MM.1S (cell line): ENCODE results near the gene CMC4.
A peak's percentile ranks its signal among the peaks of the same experiment; 100 is the strongest.

Experiments used
- DNase-seq: peaks from one replicate; pipeline ENCODE4 v3.0.0-alpha.2; 2015
- H2AFZ ChIP-seq: fragments of 300-600 bp; sonication (generic); 2 replicates; pipeline ENCODE4 v1.6.0; 2016; ENCODE audit warnings: antibody characterized with exemption, low read length
- H3F3A ChIP-seq: fragments of 300-600 bp; sonication (generic); 2 replicates; pipeline ENCODE4 v1.6.1; 2016; ENCODE audit warnings: mild to moderate bottlenecking, antibody characterized with exemption, low read length, moderate library complexity, mixed read lengths; ENCODE audit not compliant: insufficient read depth
- H3K27ac ChIP-seq: fragments of 300-600 bp; sonication (generic); 2 replicates; pipeline ENCODE4 v1.5.1; 2016; ENCODE audit warnings: mild to moderate bottlenecking, low read length
- H3K27me3 ChIP-seq: fragments of 300-600 bp; sonication (generic); replicated peaks from 2 replicates; pipeline ENCODE4 v1.6.0; 2016; ENCODE audit warnings: low read length; ENCODE audit not compliant: insufficient read depth
- H3K36me3 ChIP-seq: fragments of 300-600 bp; sonication (generic); replicated peaks from 2 replicates; pipeline ENCODE4 v1.6.1; 2016; ENCODE audit warnings: mild to moderate bottlenecking, low read length, mixed read lengths; ENCODE audit not compliant: insufficient read depth
- H3K4me1 ChIP-seq: fragments of 300-600 bp; sonication (generic); 2 replicates; pipeline ENCODE4 v1.6.1; 2016; ENCODE audit warnings: low read length, mixed read lengths
- H3K4me2 ChIP-seq: fragments of 300-600 bp; sonication (generic); 2 replicates; pipeline ENCODE4 v1.6.0; 2016; ENCODE audit warnings: low read depth, low read length
- H3K4me3 ChIP-seq: fragments of 300-600 bp; sonication (generic); 2 replicates; pipeline ENCODE4 v1.5.1; 2016; ENCODE audit warnings: low read length, mixed read lengths
- H3K79me2 ChIP-seq: fragments of 300-600 bp; sonication (generic); 2 replicates; pipeline ENCODE4 v1.6.1; 2016; ENCODE audit warnings: mixed run types, low read length, mixed read lengths
- H3K9ac ChIP-seq: fragments of 300-600 bp; sonication (generic); 2 replicates; pipeline ENCODE4 v1.6.1; 2016; ENCODE audit warnings: low read length, mixed read lengths
- H3K9me2 ChIP-seq: fragments of 300-600 bp; sonication (generic); replicated peaks from 2 replicates; pipeline ENCODE4 v1.6.1; 2016; ENCODE audit warnings: mild to moderate bottlenecking, low read length, mixed read lengths; ENCODE audit not compliant: insufficient read depth
- H3K9me3 ChIP-seq: fragments of 300-600 bp; sonication (generic); replicated peaks from 2 replicates; pipeline ENCODE4 v1.6.1; 2016; ENCODE audit warnings: mild to moderate bottlenecking, low read length, mixed read lengths; ENCODE audit not compliant: insufficient read depth
- H4K20me1 ChIP-seq: fragments of 300-600 bp; sonication (generic); 2 replicates; pipeline ENCODE4 v1.6.1; 2016; ENCODE audit warnings: mild to moderate bottlenecking, low read length, moderate library complexity, mixed read lengths; ENCODE audit not compliant: insufficient read depth
- CTCF ChIP-seq: fragments of 300-600 bp; sonication (generic); IDR thresholded peaks from 2 replicates; pipeline ENCODE4 v1.5.1; 2016; ENCODE audit warnings: antibody characterized with exemption, low read length, mixed read lengths
- EZH2 ChIP-seq: fragments of 300-600 bp; sonication (generic); optimal IDR thresholded peaks from 2 replicates; pipeline ENCODE3; 2017; ENCODE audit warnings: low read depth, mild to moderate bottlenecking, antibody characterized with exemption, low read length, mixed read lengths
- EZH2phosphoT487 ChIP-seq: fragments of 300-600 bp; sonication (generic); IDR thresholded peaks from 2 replicates; pipeline ENCODE4 v1.6.1; 2018; ENCODE audit warnings: antibody characterized with exemption, low read length

CMC4 gene

GRCh38 chrX:155094468-155095061 lies 23.6 kb upstream of the CMC4 start:
- Histone ChIP-seq H3K9ac (no peak overlapping the region), H3K9me3 (no peaks in the 10 kb centered on the region; the same call in 1 of the 2 replicates), H4K20me1 (no peaks in the 10 kb centered on the region), H3K79me2 (no peaks in the 10 kb centered on the region), H3K9me2 (no peaks in the 10 kb centered on the region), H2AFZ (no peak overlapping the region), H3K4me1 (no peaks in the 10 kb centered on the region), H3K4me3 (no peak overlapping the region), H3F3A (no peaks in the 10 kb centered on the region), H3K27me3 (no peaks in the 10 kb centered on the region), H3K4me2 (no peak overlapping the region), H3K36me3 (no peaks in the 10 kb centered on the region), H3K27ac (no peak overlapping the region)
- no peak for TF ChIP-seq EZH2phosphoT487
- TF ChIP-seq CTCF: peak; percentile 67
- peak; percentile 40 for DNase-seq

GRCh38 chrX:155086961-155087735 lies 16.2 kb upstream of the CMC4 start:
- Histone ChIP-seq H3K27ac (no peak overlapping the region), H3K4me3 (no peak overlapping the region), H2AFZ (no peak overlapping the region), H3F3A (no peaks in the 10 kb centered on the region), H3K9me3 (no peaks in the 10 kb centered on the region), H3K9ac (no peak overlapping the region), H4K20me1 (no peaks in the 10 kb centered on the region), H3K79me2 (no peaks in the 10 kb centered on the region), H3K36me3 (no peaks in the 10 kb centered on the region), H3K4me2 (no peak overlapping the region), H3K27me3 (no peaks in the 10 kb centered on the region), H3K4me1 (no peaks in the 10 kb centered on the region), H3K9me2 (no peaks in the 10 kb centered on the region)
- TF ChIP-seq EZH2 (no peak), CTCF (no peak), EZH2phosphoT487 (no peak)
- DNase-seq: no peak

- TF ChIP-seq EZH2phosphoT487 (no peak), EZH2 (no peak), CTCF (peak; percentile 44)
- H3K79me2 ChIP-seq: no peaks in the 10 kb centered on the region
- H3K4me2 ChIP-seq: no peak overlapping the region
- H3K9ac ChIP-seq: no peak overlapping the region
- H2AFZ ChIP-seq: no peak overlapping the region
- no peak overlapping the region for H3K4me3 ChIP-seq
- no peaks in the 10 kb centered on the region; the same call in 1 of the 2 replicates for H3K36me3 ChIP-seq
- no peaks in the 10 kb centered on the region for H4K20me1 ChIP-seq
- H3K9me2 ChIP-seq: no peaks in the 10 kb centered on the region
- H3K27me3 ChIP-seq: no peaks in the 10 kb centered on the region
- H3K4me1 ChIP-seq: no peaks in the 10 kb centered on the region
- H3F3A ChIP-seq: no peaks in the 10 kb centered on the region
- DNase-seq: peak; percentile 16
- no peak overlapping the region for H3K27ac ChIP-seq
- H3K9me3 ChIP-seq: no peaks in the 10 kb centered on the region
Observed at GRCh38 chrX:155086202-155086840, 15.4 kb upstream of the CMC4 start.
